UCSD-AML1 (cell line): ENCODE measurements around the gene PNPLA2.

Experiments used
- DNase-seq: peaks from one replicate; lab custom pipeline; 2025; ENCODE audit not compliant: unreplicated experiment; lab: John Stamatoyannopoulos, UW

PNPLA2 gene

DNA sequence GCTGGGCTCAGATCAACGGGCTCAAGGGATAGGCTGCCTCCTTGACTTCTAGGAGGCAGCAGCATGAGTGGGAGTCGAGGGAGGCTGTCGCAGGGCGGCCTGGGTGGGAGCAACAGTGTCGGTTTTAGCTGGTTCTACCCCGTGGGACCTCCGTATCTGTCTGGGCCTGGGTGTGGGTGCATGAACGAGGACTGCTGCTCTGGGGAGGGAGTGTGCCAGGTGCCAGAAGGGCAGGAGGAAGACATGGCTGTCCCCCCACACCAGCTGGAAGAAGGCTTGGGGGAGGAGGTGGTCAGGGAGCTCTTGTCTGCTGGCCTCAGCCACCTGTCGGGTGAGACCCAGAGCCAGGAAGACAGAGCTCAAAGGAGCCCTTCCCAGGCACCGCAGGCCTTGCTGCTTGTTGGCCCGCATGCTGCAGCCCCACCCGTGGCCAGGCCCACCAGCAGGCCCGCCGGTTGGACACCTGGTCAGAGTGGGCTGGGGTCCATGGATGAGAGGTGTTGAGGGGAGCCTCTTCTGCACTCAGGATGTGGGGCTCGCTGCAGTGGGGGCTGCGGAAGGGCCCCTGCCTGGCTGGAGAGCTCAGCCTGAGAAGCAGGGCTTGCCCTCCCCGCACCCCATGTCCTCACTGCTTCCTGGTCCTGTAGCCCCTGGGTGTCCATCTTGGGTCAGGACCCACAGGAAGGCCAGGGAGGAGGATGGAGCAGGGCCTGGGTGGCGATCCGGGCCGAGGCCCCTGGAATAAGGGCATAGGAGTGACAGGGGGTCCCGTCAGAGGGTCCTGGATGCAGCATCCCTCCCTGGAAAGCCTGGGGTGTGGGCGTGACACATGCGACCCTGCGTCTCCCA is 32.3 kb upstream of the PNPLA2 start:
- no peak for DNase-seq

DNA sequence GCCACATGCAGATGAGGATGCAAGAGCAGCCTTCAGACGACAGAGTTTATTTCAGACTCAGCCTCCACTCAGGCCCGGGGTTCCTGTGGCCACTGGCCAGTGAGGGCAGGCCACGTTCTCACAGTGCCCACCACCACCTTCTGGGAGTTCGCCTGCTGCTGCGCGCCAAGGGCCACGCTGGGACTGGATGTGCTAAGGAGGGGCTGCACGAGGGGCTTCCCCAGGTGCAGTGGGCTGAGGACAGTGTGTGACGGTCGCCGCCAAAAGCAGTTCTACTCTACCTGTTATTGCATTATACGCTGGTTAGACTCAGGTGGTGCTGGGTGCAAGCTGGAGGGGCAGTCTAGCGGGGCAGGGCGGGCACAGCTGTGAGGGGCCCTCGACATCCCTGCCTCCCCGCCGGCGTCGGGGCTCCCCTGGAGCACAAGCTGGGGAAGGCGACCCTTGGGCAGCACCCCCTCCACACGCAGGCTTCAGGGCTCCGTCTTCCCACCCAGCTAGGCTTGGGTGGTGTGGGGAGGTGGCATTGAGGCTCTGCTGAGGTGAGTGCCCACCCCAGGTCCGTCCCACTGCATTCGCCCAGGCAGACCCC is 31.5 kb upstream of the PNPLA2 start:
- no peak for DNase-seq

- DNase-seq: no peak
Measured at GRCh38 chr11:788009-788640, 30.6 kb upstream of the PNPLA2 start.

GRCh38 chr11:788953-789940 is 29.5 kb upstream of the PNPLA2 start:
- DNase-seq: no peak

- no peak for DNase-seq
Measured at GRCh38 chr11:789943-790342, 28.8 kb upstream of the PNPLA2 start, which contains the start of gene CEND1. Gene CEND1, minus strand, starts transcription at chr11:790090. Its CDS starts 1,514 bp downstream, at chr11:788576.

- DNase-seq: no peak
Measured at GRCh38 chr11:790721-791564, 27.8 kb upstream of the PNPLA2 start.

- no peak for DNase-seq
Measured at GRCh38 chr11:791658-792534, 26.8 kb upstream of the PNPLA2 start.

- no peak for DNase-seq
Measured at GRCh38 chr11:792535-792821, 26.2 kb upstream of the PNPLA2 start.

GRCh38 chr11:792873-793272 is 25.8 kb upstream of the PNPLA2 start:
- no peak for DNase-seq

GRCh38 chr11:793556-793955 is 25.2 kb upstream of the PNPLA2 start:
- no peak for DNase-seq

GRCh38 chr11:794013-794765 is 24.5 kb upstream of the PNPLA2 start:
- no peak for DNase-seq

GRCh38 chr11:794766-795633 is 23.7 kb upstream of the PNPLA2 start:
- no peak for DNase-seq

GRCh38 chr11:795634-796564 is 22.8 kb upstream of the PNPLA2 start:
- DNase-seq: peak; percentile 79

DNA sequence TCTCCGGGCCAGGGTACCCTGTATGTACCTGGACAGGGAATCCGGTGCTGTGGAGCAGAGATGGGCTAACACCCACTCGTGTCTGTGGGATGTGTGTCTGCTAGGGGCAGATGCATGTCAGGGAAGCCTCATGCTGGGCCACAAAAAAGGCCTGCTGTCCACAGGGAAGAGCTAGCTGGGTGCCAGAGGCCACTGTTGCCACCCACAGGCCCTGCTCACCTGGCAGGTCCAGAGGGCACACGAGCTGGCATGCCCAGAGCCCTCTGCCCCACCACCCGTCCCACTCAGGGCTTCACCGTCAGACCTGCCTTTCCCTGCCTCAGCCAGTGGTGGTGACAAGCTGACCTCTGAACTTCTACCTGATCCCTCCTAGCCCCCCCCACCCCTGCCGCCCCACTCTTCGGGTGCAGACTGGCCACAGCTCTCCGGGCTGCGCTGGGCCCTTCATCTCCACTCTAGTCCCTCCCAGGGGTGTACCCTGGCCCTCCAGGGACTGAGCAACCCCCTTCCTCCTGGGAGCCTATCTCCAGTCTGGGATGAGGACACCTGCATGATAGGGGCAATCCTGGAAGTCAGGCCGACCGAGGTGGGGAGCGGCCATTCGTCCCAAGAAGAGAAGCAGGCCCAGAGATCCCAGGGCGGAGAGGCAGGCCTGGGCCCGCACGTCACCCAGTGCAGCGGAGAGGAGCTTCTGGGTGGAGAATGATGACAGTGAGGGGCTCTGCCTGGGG is 22.0 kb upstream of the PNPLA2 start:
- no peak for DNase-seq

DNA sequence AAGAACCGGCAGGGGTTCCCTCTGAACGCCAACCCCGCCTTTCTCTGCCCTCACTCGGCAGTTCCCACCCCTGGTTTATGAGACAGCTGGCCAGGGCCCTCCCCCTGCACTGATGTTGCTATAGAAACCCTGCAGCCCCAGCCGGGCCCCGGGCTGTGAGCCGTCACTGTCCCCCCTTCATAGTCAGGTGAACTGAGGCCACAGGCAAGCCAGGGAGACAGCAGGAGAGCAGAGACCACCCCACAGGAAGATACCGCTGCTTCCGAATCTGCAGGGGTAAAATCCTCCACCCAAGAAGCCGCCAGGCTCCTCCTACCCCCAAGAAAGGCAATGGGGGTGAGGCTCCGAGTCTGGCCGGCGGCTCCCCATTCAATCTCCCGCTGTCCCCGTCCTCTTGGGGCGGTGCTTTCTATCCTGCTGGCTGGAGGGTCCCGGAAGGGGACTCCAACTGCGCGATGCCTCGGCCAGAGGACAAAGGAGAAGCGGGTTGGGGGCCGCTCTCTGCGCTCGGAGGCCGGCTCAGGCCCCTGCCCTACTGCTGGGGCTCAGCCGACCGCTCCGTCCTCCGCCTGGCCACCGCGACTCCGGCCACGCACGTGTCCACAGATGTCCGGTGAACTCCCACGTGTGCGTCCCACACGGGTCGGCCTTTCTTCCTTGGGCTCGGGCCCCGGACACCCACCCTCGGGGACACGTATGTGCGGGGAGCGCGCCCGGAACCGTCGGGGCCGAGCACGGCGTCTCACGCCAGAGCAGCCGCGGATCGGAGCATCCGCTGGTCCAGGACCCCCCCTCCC is 21.2 kb upstream of the PNPLA2 start:
- peak; percentile 77 for DNase-seq
